Measurements from ENCODE around the gene GDF2. TPM values are rescaled to one million over a fixed set of nuclear protein-coding genes. Genes with fewer than 3 reads are reported as not detected.

The GDF2 gene
- not detected for total RNA-seq
- not detected for total RNA-seq (2013)

- Histone ChIP-seq H3K36me3 (ENCODE audit: control insufficient read depth, insufficient read depth, low read length) (no peaks in the 10 kb centered on the region), H3K4me3 (ENCODE audit: low read length) (no peak within 1 kb of the TSS), H3K27me3 (ENCODE audit: control insufficient read depth, insufficient read depth, low read length) (no peaks in the 10 kb centered on the region), H3K27ac (ENCODE audit: low read length) (no peak within 1 kb of the TSS), H3K4me1 (ENCODE audit: control insufficient read depth, insufficient read depth, low read length) (no peaks in the 10 kb centered on the region), H3K9me3 (ENCODE audit: control insufficient read depth, insufficient read depth, low read length) (no peaks in the 10 kb centered on the region)
- H3K4me3 Mint-ChIP-seq: no peak within 1 kb of the TSS
- H3K36me3 Mint-ChIP-seq: no peaks in the 10 kb centered on the region
- no peak for DNase-seq
- H3K27me3 Mint-ChIP-seq (ENCODE audit: low read depth in 2 of 2): peaks cover 0 to 3% of the 10 kb centered on the region in 2 donors
- ATAC-seq: no peak
- no peak for TF ChIP-seq CTCF (IDR thresholded peaks at IDR 0.05)
- WGBS (ENCODE audit: insufficient coverage): 91% methylated on average over 35 of the region's 35 CpGs
- peaks cover 0 to under 1% of the 10 kb centered on the region in 2 donors for H3K4me1 Mint-ChIP-seq
- H3K9me3 Mint-ChIP-seq: no peaks in the 10 kb centered on the region
- intact Hi-C loops (cut with micrococcal nuclease): no loop called here
- H3K27ac Mint-ChIP-seq: no peak within 1 kb of the TSS
Observed at GRCh38 chr10:47322300-47323061, at the start of gene GDF2. GDF2 (plus strand) TSS chr10:47322454; CDS start chr10:47322669, 215 bp downstream.

- no peaks in the 10 kb centered on the region for H3K27me3 Mint-ChIP-seq (ENCODE audit: low read depth in 2 of 2)
- Histone ChIP-seq H3K36me3 (ENCODE audit: control insufficient read depth, insufficient read depth, low read length) (no peaks in the 10 kb centered on the region), H3K9me3 (ENCODE audit: control insufficient read depth, insufficient read depth, low read length) (no peaks in the 10 kb centered on the region), H3K27ac (ENCODE audit: low read length) (no peak overlapping the region), H3K27me3 (ENCODE audit: control insufficient read depth, insufficient read depth, low read length) (no peaks in the 10 kb centered on the region), H3K4me1 (ENCODE audit: control insufficient read depth, insufficient read depth, low read length) (peaks cover 9% of the 10 kb centered on the region), H3K4me3 (ENCODE audit: low read length) (no peak overlapping the region)
- no peaks in the 10 kb centered on the region for H3K4me1 Mint-ChIP-seq
- 85% methylated on average over 2 of the region's 2 CpGs for WGBS (ENCODE audit: insufficient coverage)
- intact Hi-C loops (cut with micrococcal nuclease): no loop called here
- no peak overlapping the region for H3K27ac Mint-ChIP-seq
- no peaks in the 10 kb centered on the region for H3K36me3 Mint-ChIP-seq
- no peak for TF ChIP-seq CTCF (IDR thresholded peaks at IDR 0.05)
- H3K4me3 Mint-ChIP-seq: no peak overlapping the region
- DNase-seq: no peak
- no peak for ATAC-seq
- no peaks in the 10 kb centered on the region for H3K9me3 Mint-ChIP-seq
Observed at GRCh38 chr10:47276071-47276470, 46.2 kb upstream of the GDF2 start.

GRCh38 chr10:47276576-47277351 is 45.5 kb upstream of the GDF2 start:
- 91% methylated on average over 11 of the region's 11 CpGs for WGBS (ENCODE audit: insufficient coverage)
- Mint-ChIP-seq H3K36me3 (no peaks in the 10 kb centered on the region), H3K9me3 (no peaks in the 10 kb centered on the region), H3K4me3 (no peak overlapping the region), H3K4me1 (no peaks in the 10 kb centered on the region), H3K27me3 (ENCODE audit: low read depth in 2 of 2) (no peaks in the 10 kb centered on the region), H3K27ac (no peak overlapping the region)
- no peak overlapping the region for H3K27ac ChIP-seq (ENCODE audit: low read length)
- peaks cover 9% of the 10 kb centered on the region for H3K4me1 ChIP-seq (ENCODE audit: control insufficient read depth, insufficient read depth, low read length)
- H3K27me3 ChIP-seq (ENCODE audit: control insufficient read depth, insufficient read depth, low read length): no peaks in the 10 kb centered on the region
- H3K4me3 ChIP-seq (ENCODE audit: low read length): no peak overlapping the region
- TF ChIP-seq CTCF (IDR thresholded peaks at IDR 0.05): no peak
- DNase-seq (no peak), ATAC-seq (no peak)
- intact Hi-C loops (cut with micrococcal nuclease): no loop called here
- H3K36me3 ChIP-seq (ENCODE audit: control insufficient read depth, insufficient read depth, low read length): no peaks in the 10 kb centered on the region
- no peaks in the 10 kb centered on the region for H3K9me3 ChIP-seq (ENCODE audit: control insufficient read depth, insufficient read depth, low read length)
